ENCODE data around the gene WWTR1.

DNA sequence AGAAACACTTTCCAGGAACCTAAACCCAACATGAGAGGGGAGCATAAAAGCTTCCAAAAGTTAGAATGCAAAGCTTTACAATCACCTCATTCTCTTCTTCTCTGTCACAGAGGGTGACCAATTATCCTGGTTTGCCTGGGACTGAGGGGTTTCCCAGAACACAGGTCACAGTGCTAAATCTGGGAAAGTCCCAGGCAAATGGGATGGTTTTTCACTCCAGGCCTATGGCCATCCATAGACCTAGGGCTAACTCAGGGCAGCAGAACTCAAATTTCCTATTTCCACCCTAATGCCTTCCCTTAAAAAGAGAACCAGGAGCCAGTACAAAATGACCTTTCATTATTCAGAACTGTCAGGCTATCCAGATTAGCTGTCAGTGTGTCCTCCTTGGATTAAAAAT lies 106.3 kb downstream of the WWTR1 start:
- TF ChIP-seq, protein P1, sequence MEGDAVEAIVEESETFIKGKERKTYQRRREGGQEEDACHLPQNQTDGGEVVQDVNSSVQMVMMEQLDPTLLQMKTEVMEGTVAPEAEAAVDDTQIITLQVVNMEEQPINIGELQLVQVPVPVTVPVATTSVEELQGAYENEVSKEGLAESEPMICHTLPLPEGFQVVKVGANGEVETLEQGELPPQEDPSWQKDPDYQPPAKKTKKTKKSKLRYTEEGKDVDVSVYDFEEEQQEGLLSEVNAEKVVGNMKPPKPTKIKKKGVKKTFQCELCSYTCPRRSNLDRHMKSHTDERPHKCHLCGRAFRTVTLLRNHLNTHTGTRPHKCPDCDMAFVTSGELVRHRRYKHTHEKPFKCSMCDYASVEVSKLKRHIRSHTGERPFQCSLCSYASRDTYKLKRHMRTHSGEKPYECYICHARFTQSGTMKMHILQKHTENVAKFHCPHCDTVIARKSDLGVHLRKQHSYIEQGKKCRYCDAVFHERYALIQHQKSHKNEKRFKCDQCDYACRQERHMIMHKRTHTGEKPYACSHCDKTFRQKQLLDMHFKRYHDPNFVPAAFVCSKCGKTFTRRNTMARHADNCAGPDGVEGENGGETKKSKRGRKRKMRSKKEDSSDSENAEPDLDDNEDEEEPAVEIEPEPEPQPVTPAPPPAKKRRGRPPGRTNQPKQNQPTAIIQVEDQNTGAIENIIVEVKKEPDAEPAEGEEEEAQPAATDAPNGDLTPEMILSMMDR (IDR thresholded peaks at IDR 0.05; ENCODE audit: insufficient read depth, low read length) = no peak
- TF ChIP-seq POLR2AphosphoS5 (IDR thresholded peaks at IDR 0.05; ENCODE audit: low read depth) (no peak), GABPA (IDR thresholded peaks at IDR 0.05; ENCODE audit: low read depth) (no peak), SPI1 (IDR thresholded peaks at IDR 0.05; ENCODE audit: borderline replicate concordance, low read depth) (no peak)

Data from HL-60 (cell line).